Urinary bladder (tissue), 4 donors: ENCODE measurements around the gene AFTPH. TPM values are rescaled to one million over a fixed set of nuclear protein-coding genes. Genes with fewer than 3 reads are reported as not detected.

Experiments
- DNase-seq: peaks from one replicate; pipeline ENCODE4 v3.0.0-alpha.2; 2015; ENCODE audit errors: extremely low spot score
- H3K27ac ChIP-seq: one replicate; pipeline ENCODE4 v1.5.1; 2013; ENCODE audit warnings: low read depth, mild to moderate bottlenecking, moderate library complexity
- H3K36me3 ChIP-seq: one replicate; pipeline ENCODE4 v1.6.1; 2013; ENCODE audit warnings: mild to moderate bottlenecking, moderate library complexity; ENCODE audit not compliant: insufficient read depth
- H3K4me1 ChIP-seq: one replicate; pipeline ENCODE4 v1.6.1; 2013; ENCODE audit warnings: mild to moderate bottlenecking, moderate library complexity; ENCODE audit not compliant: insufficient read depth
- H3K4me3 ChIP-seq: one replicate; pipeline ENCODE4 v1.5.1; 2013; ENCODE audit warnings: low read depth, low read length
- WGBS: extraction: QIAGEN DNeasy Blood & Tissue Kit; methylation state at CpG from one replicate; pipeline ENCODE4 v1.1.7; 2013; 5-methylcytosine and 5-hydroxymethylcytosine counted together
- polyA plus RNA-seq: library from polyadenylated mRNA; stranded (reverse); fragments of 200-250 nt; gene quantifications from one replicate; pipeline ENCODE4 v1.2.3, GENCODE V29; 2013
- total RNA-seq: library from RNA; depleted of rRNA; stranded (reverse); fragments of >200 nt; gene quantifications from one replicate; pipeline ENCODE4 v1.2.3, GENCODE V29; 2014
- donor health status: healthy with polysubstance abuse.
- donor health status: healthy.

The AFTPH gene
- total and polyA plus RNA-seq, 2 donors: 20.6 to 60.1 TPM

DNA sequence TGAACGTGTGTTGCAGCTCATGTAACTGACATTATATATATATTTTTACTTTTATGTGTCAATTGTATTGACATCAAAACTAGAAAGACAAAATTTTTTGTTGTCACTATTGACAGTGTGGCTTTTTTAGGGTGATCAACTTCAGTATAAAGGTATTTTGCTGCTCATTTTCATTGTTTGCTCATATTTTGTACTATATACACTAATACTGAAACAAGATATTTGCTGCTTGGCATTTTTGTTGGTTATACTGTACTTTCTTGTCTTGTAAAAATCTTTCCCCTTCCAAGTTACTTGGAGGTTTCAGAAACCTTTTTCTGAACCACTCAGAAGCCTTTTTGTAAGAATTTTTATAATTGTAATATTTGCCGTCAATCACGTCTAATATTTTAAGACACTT, 16.5 kb downstream of the AFTPH start:
- Histone ChIP-seq H3K4me3 (no peak overlapping the region), H3K36me3 (no peaks in the 10 kb centered on the region), H3K27ac (no peak overlapping the region), H3K4me1 (peaks cover 2% of the 10 kb centered on the region)
- WGBS: 75% methylated on average over 3 of the region's 3 CpGs
- no peak for DNase-seq

DNA sequence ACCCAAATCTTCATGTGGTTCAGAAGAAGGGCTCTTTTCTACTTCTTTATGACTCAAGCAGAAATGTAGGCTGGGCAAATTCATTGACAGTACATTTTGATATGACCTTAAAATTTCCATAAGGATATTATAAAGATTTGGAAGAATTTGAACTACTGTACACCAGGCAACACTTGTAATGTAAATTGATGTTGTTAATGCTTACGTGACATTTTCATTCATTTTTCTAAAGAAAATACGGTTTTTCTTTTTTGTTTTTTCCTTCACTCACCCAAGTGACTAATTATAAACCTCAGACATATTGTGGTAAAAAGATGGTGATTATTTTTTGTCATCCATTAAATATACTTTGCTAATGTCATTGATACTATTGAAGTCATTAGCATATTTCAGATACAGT, 17.4 kb downstream of the AFTPH start:
- Histone ChIP-seq H3K36me3 (no peaks in the 10 kb centered on the region), H3K4me1 (peaks cover 2% of the 10 kb centered on the region), H3K27ac (no peak overlapping the region), H3K4me3 (no peak overlapping the region)
- WGBS: 90% methylated on average over 2 of the region's 2 CpGs
- no peak for DNase-seq

DNA sequence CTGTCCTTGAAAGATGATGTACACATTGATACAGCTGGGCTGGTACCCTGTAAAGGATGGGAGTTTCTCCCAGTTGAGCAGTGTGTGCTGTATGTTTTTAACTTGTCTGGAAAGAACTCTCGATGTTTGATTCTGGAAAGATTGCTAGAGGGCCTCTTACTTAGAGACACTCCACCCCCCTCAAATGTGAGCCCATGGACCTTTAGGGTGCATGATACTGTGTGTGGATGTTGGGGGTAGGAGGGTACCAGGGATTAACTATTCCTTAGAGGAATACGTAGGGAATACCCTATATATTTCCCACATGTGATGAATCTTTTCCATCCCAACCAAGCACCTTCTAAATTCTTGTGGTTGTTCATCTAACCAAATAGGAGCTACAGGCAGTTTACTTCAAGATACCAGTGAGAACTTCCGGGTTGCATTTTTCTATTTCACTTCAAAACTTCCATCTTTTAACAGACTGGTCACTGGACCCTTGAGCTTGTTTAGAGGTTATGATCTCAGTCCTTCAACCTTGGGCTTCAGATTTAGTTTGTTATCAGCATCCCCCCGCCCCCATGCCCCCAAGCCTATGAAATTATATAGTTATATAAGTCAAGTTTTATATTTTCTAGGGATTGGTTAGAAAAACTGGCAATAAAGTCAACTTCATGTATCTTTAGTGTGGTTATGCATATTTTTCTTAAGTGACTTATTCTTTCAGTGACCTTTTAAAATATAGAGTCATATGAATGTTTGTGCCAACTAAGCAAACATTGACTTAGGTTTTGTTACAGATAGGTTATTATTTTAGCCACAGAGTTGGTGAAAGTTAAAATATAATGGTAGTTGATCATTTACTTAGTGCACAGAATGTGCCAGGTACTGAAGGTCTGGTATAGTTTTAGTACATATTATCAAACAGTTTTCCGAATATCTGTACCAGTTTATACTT, 18.2 kb downstream of the AFTPH start:
- 89% methylated on average over 5 of the region's 5 CpGs for WGBS
- no peak overlapping the region for H3K27ac ChIP-seq
- no peaks in the 10 kb centered on the region for H3K36me3 ChIP-seq
- H3K4me3 ChIP-seq: no peak overlapping the region
- peaks cover 2% of the 10 kb centered on the region for H3K4me1 ChIP-seq
- no peak for DNase-seq

DNA sequence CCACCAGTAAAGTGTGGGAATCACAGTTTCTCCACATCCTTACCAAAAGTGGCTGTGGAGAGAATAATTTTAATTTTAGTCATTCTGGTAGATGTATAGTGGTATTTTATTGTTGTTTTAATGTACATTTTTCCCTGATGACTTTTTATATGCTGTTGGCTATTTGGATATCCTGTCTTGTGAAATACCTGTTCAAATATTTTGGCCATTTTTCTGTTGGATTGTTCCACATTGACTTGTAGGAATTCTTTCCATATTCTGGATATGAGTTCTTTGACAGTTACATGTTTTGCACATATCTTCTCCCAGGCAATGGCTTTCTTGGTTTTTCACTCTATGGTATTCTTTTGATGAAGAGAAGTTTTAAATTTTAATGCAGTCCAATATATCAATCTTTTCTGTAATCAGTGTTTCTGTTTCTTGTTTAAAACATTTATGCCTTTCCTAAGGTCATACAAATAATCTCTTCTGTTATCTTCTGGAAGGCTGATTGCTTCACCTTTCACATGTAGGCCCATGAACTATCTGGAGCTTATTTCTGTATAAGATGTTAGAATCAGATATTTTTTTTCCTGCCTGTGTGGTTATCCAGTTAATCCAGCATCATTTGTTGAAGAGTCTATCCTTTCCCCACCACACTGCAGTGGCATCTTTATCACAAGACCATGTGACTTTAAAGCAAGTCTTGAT, 19.0 kb downstream of the AFTPH start:
- Histone ChIP-seq H3K4me1 (peaks cover 2% of the 10 kb centered on the region), H3K4me3 (no peak overlapping the region), H3K36me3 (no peaks in the 10 kb centered on the region), H3K27ac (no peak overlapping the region)
- DNase-seq: no peak

DNA sequence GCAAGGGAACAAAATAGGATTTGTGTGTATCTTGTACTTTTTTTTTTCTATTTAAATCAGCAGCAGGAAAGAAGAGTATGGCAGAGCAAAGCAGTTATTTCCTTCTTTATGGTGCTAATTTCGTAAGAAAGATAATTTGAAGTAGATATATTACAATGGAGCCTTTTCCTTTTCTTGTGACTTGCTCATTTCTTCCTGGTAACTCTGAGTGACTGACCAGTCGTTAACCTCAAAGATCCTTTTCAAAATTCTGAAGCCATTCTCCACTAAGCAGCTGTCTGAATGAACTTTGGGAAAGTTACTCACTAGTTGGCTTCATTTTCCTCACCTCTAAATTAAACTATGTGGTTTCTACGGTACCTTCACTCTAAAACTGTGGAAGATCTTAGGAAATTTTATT, 24.6 kb downstream of the AFTPH start:
- H3K27ac ChIP-seq: no peak overlapping the region
- no peak overlapping the region for H3K4me3 ChIP-seq
- H3K4me1 ChIP-seq: no peaks in the 10 kb centered on the region
- no peaks in the 10 kb centered on the region for H3K36me3 ChIP-seq
- DNase-seq: no peak
- 64% methylated on average over 3 of the region's 3 CpGs for WGBS

DNA sequence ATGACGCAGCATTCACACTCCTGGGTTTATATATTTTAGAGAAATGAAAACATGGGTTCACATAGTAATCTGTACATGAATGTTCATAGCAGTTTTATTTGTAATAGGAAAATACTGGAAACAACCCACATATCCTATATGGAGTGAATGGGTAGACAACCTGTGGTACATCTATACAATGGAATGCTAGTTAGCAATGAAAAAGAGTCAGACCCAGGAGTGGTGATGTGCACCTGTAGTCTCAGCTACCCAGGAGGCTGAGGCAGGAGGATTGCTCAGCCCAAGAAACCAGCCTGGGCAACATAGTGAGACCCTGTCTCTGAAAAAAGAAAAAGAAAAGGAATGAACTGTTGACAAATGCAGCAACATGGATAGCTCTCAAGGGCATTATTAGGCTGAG, 25.9 kb downstream of the AFTPH start:
- Histone ChIP-seq H3K27ac (no peak overlapping the region), H3K4me3 (no peak overlapping the region), H3K36me3 (no peaks in the 10 kb centered on the region), H3K4me1 (no peaks in the 10 kb centered on the region)
- 100% methylated on average over 1 of the region's 1 CpG for WGBS
- no peak for DNase-seq

DNA sequence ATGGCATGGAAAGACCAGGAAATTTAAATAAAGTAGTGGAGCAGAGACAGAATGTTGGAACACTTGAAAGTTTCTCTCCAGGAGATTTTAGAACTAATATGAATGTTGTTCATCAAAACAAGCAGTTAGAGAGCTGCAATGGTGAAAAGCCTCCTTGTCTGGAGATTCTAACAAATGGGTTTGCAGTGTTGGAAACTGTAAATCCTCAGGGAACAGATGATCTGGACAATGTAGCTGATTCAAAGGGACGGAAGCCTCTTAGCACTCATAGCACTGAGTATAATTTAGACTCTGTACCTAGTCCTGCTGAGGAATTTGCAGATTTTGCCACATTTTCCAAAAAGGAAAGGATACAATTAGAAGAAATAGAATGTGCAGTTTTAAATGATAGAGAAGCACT, 27.7 kb downstream of the AFTPH start:
- no peak for DNase-seq
- WGBS: 87% methylated on average over 1 of the region's 1 CpG
- H3K36me3 ChIP-seq: no peaks in the 10 kb centered on the region
- H3K4me1 ChIP-seq: no peaks in the 10 kb centered on the region
- H3K27ac ChIP-seq: no peak overlapping the region
- H3K4me3 ChIP-seq: no peak overlapping the region

DNA sequence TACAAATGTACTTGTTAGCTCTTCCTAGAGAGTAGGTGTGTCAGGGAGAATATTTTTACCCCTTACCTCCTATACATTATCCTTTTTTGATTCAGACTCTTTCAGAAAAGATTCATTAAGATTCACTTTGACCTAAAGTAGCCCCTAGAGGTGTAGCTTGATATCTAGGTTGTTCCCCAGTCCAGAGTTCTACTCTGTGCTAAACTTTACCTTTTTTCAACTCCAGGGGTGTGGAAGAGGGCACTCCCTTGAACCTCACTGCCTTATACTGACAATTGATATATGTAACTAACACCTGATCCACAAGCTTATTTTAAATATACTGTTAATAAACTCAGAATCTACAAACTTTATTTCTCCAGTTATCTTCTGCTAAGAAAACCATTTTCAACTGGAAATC, 30.0 kb downstream of the AFTPH start:
- no peak for DNase-seq
- no peaks in the 10 kb centered on the region for H3K4me1 ChIP-seq
- no peaks in the 10 kb centered on the region for H3K36me3 ChIP-seq
- H3K27ac ChIP-seq: no peak overlapping the region
- no peak overlapping the region for H3K4me3 ChIP-seq

DNA sequence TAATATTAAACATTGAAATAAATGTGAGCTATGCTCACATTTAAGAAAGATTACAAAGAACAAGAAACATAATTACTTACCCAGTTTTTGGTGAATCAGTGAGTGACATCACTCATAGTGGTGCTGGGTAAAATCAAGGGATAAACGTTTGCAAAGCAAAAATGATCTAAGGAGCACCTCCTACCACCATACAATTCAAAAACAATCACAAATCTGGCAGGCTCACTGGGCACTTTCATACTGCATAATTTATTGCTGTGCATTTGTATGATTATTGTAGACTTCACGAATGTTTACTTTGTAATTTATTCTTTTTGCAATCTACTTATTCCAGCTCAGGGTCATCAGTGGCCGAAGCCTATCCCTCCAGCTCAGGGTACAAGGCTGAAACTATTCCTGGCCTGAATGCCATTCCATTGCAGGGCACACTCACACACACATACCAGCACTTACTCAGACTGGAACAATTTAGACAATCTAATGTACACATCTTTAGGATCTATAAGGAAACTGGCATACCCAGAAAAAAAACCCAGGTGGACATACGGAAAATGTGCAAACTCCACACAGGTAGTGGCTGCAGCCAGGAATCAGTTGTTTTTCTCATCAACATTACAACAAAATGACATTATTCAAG, 34.4 kb downstream of the AFTPH start:
- 88% methylated on average over 4 of the region's 4 CpGs for WGBS
- no peak for DNase-seq
- Histone ChIP-seq H3K4me1 (no peaks in the 10 kb centered on the region), H3K27ac (no peak overlapping the region), H3K4me3 (no peak overlapping the region), H3K36me3 (no peaks in the 10 kb centered on the region)

DNA sequence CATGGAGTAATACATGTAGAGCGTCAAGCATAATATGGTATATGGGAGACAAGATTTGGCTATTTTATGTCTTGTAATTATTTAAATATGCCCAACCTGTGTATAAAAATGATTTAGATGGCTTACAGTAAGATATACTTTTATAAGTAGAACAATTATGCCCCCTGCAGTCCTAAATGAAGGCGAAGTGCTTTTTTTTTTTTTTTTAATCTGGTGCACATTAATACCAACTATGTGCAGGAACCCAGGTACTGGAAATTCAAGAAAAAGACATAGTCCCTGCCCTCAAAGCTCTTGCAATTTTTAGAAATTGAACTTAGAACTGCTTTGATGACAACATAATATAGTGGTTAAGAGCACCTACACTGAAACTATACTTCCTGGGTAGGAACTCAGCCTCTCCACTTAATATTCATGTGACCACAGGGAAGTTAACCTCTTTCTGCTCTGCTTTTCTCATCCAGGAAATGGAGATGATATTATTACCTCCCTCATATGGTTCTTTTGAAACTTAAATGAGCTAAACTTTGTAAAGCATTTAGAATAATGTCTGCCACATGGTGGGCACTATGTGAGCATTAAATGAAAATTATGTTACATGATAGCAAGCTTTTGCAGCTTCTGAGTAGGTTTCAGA, 38.1 kb downstream of the AFTPH start:
- no peak for DNase-seq
- Histone ChIP-seq H3K27ac (no peak overlapping the region), H3K4me3 (no peak overlapping the region), H3K4me1 (no peaks in the 10 kb centered on the region), H3K36me3 (no peaks in the 10 kb centered on the region)
- 81% methylated on average over 2 of the region's 2 CpGs for WGBS

DNA sequence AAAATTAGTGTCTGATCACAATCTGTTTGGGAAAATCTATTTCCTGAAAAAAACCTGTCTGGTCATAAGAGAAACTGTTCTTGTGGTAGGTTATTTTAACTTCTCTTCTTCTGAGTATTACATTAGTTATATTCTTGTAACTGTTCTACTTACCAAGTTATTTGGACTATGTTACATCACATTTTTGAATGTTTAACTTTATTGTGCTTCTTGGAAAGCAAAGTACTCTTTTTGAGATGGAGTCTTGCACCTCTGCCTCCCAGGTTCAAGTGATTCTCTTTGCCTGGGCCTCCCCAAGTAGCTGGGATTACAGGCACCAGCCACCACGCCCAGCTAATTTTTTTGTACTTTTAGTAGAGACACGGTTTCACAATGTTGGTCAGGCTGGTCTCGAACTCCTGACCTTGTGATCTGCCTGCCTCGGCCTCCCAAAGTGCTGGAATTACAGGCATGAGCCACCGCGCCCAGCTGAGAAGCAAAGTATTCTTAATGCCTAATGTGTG, 39.4 kb downstream of the AFTPH start:
- H3K4me3 ChIP-seq: no peak overlapping the region
- no peaks in the 10 kb centered on the region for H3K4me1 ChIP-seq
- H3K36me3 ChIP-seq: no peaks in the 10 kb centered on the region
- DNase-seq: no peak
- H3K27ac ChIP-seq: no peak overlapping the region
- 92% methylated on average over 6 of the region's 6 CpGs for WGBS

DNA sequence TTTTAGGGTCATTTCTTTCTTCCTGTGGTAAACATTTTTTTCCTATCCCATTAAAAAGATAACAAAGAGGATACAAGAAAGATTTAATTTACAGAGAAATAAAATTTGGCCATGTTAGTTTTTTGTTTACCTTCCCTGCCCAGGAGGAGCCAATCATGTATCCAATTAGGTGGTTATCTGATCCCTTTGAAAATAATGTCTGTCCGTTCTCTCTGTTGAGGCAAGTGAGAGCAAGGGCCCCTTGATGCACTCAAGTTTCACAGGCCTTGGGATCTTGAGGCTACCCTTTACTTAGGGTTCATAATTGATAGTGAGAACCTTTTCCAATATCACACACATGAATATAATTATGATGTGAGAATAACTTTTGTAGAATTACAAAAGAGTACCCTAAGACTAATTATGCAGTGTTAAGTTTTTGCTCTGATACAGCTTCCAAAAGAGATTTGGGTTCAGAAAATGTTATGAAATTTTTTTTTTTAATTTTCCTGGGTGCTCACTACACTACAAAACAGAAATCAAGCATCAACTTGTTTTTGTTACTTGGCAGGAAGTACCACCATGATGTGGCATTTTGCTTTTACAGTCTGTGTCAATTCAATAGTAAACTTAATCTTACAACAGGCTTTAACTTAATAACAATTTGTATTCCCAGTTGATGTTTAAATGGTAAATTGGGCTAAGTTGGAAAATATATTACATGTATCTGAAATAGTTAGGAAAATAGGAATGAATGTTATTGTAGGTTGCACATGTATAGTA, 42.0 kb downstream of the AFTPH start:
- no peak for DNase-seq
- H3K4me3 ChIP-seq: no peak overlapping the region
- H3K4me1 ChIP-seq: no peaks in the 10 kb centered on the region
- no peaks in the 10 kb centered on the region for H3K36me3 ChIP-seq
- 83% methylated on average over 1 of the region's 1 CpG for WGBS
- H3K27ac ChIP-seq: no peak overlapping the region

DNA sequence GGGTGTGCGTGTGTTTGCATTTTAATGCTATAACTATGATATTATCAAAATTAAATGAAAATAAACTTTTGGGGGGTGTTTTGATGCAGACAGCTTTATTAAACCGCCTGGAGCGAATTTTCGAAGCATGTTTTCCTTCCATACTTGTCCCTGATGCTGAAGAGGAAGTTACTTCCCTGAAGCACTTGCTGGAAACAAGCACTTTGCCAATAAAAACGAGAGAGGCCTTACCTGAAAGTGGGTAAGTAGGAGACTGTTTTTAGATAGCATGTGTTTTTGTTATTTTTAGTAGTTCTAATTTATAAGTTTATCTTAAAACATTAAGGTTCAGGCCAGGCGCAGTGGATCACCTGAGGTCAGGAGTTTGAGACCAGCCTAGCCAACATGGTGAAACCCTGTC, 43.3 kb downstream of the AFTPH start:
- H3K4me1 ChIP-seq: no peaks in the 10 kb centered on the region
- no peak for DNase-seq
- no peak overlapping the region for H3K4me3 ChIP-seq
- H3K36me3 ChIP-seq: no peaks in the 10 kb centered on the region
- H3K27ac ChIP-seq: no peak overlapping the region
- WGBS: 90% methylated on average over 6 of the region's 6 CpGs
